Subcutaneous preadipocyte (primary cell): ENCODE measurements around the gene ESF1. TPM values are rescaled to one million over a fixed set of nuclear protein-coding genes. Genes with fewer than 3 reads are reported as not detected.

ENCODE experiments used
- total RNA-seq: library from RNA; depleted of rRNA; stranded (reverse); fragments of >200 nt; gene quantifications from 2 replicates; pipeline ENCODE4 v1.2.3, GENCODE V29; 2012

ESF1 gene, protein sequence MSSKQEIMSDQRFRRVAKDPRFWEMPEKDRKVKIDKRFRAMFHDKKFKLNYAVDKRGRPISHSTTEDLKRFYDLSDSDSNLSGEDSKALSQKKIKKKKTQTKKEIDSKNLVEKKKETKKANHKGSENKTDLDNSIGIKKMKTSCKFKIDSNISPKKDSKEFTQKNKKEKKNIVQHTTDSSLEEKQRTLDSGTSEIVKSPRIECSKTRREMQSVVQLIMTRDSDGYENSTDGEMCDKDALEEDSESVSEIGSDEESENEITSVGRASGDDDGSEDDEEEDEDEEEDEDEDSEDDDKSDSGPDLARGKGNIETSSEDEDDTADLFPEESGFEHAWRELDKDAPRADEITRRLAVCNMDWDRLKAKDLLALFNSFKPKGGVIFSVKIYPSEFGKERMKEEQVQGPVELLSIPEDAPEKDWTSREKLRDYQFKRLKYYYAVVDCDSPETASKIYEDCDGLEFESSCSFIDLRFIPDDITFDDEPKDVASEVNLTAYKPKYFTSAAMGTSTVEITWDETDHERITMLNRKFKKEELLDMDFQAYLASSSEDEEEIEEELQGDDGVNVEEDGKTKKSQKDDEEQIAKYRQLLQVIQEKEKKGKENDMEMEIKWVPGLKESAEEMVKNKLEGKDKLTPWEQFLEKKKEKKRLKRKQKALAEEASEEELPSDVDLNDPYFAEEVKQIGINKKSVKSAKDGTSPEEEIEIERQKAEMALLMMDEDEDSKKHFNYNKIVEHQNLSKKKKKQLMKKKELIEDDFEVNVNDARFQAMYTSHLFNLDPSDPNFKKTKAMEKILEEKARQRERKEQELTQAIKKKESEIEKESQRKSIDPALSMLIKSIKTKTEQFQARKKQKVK
- total RNA-seq, result 8.1 and 13.1 TPM in 2 replicates

DNA sequence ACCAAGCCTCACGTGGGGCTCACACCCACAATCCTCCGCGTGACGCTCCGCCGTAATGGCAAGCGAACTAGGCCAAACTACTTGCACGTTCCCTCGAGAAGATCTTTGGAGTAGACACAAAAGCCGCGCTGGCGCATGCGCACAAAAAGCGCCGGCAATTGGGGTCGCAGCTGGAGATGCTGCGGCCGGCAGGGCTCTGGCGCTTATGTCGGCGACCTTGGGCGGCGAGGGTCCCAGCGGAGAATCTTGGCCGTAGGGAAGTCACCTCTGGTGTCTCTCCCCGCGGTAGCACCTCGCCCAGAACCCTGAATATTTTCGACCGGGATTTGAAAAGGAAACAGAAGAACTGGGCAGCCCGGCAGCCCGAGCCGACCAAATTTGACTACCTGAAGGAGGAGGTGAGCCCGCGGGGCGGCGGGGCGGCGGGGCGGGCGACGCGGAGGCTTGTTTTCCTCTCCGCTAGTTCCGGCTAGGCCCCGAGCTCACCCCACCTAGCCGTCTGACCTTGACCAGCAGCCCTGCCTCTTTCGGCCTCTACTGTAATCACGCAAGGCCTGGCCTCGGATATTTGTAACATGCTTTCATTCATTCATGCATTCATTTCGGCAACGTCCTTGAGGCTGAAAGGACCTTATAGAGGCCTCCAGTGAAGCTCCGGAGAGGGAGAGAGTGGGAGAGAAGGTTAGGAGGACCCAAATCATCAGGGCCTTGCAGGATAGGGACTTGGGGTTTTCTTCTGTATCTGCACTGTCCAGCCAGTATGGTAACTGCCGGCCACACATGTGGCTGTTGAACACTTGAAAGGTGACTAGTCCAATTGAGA lies at the start of gene ESF1, which contains the start of gene NDUFAF5:
ESF1 (minus strand) TSS at position 27 of the 823 bp plus-strand sequence. CDS start 1,779 bp downstream, outside the sequence.
NDUFAF5 (plus strand) TSS at position 136 of the 823 bp plus-strand sequence; CDS start at position 177, 41 bp downstream.

Other genes starting within 250 kb of the ESF1 start
- gene TASP1, start 146.0 kb downstream of the ESF1 start, total RNA-seq, result 6.2 and 7.4 TPM in 2 replicates
- gene NDUFAF5, start 109 bp upstream of the ESF1 start, total RNA-seq, result 12.5 and 13.9 TPM in 2 replicates
- not detected in 2 replicates for gene SEL1L2, start 205.7 kb upstream of the ESF1 start, total RNA-seq
- gene MACROD2, start 210.6 kb upstream of the ESF1 start, total RNA-seq, result 0.78 TPM in 1 of 2 replicates, not detected in the other